HEK293T (cell line): Measurements from ENCODE around the gene SPPL3.

Experiments used
- ARNT ChIP-seq: fragments of 450-650 bp; IDR thresholded peaks from 2 replicates; pipeline ENCODE4 v1.6.1; 2017; ENCODE audit warnings: mild to moderate bottlenecking
- BHLHE40 ChIP-seq: fragments of 450-650 bp; IDR thresholded peaks from 2 replicates; pipeline ENCODE4 v1.6.1; 2016; ENCODE audit warnings: mild to moderate bottlenecking, moderate library complexity, borderline replicate concordance
- CTBP1 ChIP-seq: fragments of 450-650 bp; IDR thresholded peaks from 2 replicates; pipeline ENCODE4 v1.6.1; 2016; ENCODE audit warnings: borderline replicate concordance
- ELF4 ChIP-seq: fragments of 450-650 bp; IDR thresholded peaks from 2 replicates; pipeline ENCODE4 v1.6.1; 2017; ENCODE audit warnings: antibody characterized with exemption
- FOXA1 ChIP-seq: fragments of 450-650 bp; IDR thresholded peaks from 2 replicates; pipeline ENCODE4 v1.6.1; 2016; ENCODE audit warnings: mild to moderate bottlenecking
- FOXK2 ChIP-seq: fragments of 450-650 bp; IDR thresholded peaks from 2 replicates; pipeline ENCODE4 v1.6.1; 2016; ENCODE audit warnings: mild to moderate bottlenecking
- FOXM1 ChIP-seq: fragments of 450-650 bp; IDR thresholded peaks from 2 replicates; pipeline ENCODE4 v1.6.1; 2017; ENCODE audit warnings: mild to moderate bottlenecking, borderline replicate concordance
- L3MBTL2 ChIP-seq: fragments of 450-650 bp; conservative IDR thresholded peaks from 2 replicates; pipeline ENCODE4 v1.6.1; 2016; ENCODE audit warnings: mild to moderate bottlenecking
- LEF1 ChIP-seq: fragments of 450-650 bp; IDR thresholded peaks from 2 replicates; pipeline ENCODE4 v1.6.1; 2017; ENCODE audit warnings: mild to moderate bottlenecking, borderline replicate concordance
- NFRKB ChIP-seq: fragments of 450-650 bp; IDR thresholded peaks from 2 replicates; pipeline ENCODE4 v1.6.1; 2016; ENCODE audit warnings: mild to moderate bottlenecking, moderate library complexity
- SP1 ChIP-seq: fragments of 450-650 bp; IDR thresholded peaks from 2 replicates; pipeline ENCODE4 v1.6.1; 2017
- SUZ12 ChIP-seq: fragments of 450-650 bp; IDR thresholded peaks from 2 replicates; pipeline ENCODE4 v1.6.1; 2016; ENCODE audit warnings: mild to moderate bottlenecking
- TARDBP ChIP-seq: fragments of 450-650 bp; IDR thresholded peaks from 2 replicates; pipeline ENCODE4 v1.6.1; 2016
- ZNF384 ChIP-seq: fragments of 450-650 bp; IDR thresholded peaks from 2 replicates; pipeline ENCODE4 v1.6.1; 2016

GRCh38 chr12:120932058-120932457 is 27.9 kb upstream of the SPPL3 start:
- TF ChIP-seq ARNT, result no peak
- TF ChIP-seq CTBP1, result no peak
- no peak for TF ChIP-seq LEF1
- no peak for TF ChIP-seq FOXM1
- no peak for TF ChIP-seq SP1
- TF ChIP-seq L3MBTL2, result no peak
- no peak for TF ChIP-seq SUZ12
- TF ChIP-seq FOXK2, result no peak
- no peak for TF ChIP-seq BHLHE40
- no peak for TF ChIP-seq FOXA1
- no peak for TF ChIP-seq ELF4
- TF ChIP-seq TARDBP, result no peak
- no peak for TF ChIP-seq NFRKB
- no peak for TF ChIP-seq ZNF384
